LNCaP clone FGC (cell line): ENCODE measurements around the gene HSD17B7.
A peak's percentile ranks its signal among the peaks of the same experiment; 100 is the strongest.
"Not testable (repeated sequence)": the region's sequence is repeated elsewhere in the genome, so short reads cannot be mapped to it uniquely, and the experiment has no call there.

Experiments
- DNase-seq: peaks from one replicate; pipeline ENCODE4 v3.0.0-alpha.2; 2011; ENCODE audit warnings: low read depth
- H3K4me3 ChIP-seq: 2 replicates; pipeline ENCODE4 v1.5.1; 2011; ENCODE audit warnings: mild to moderate bottlenecking, low read depth, low read length, control low read depth
- CTCF ChIP-seq: IDR thresholded peaks from 2 replicates; pipeline ENCODE4 v1.5.1; 2012; ENCODE audit warnings: mild to moderate bottlenecking; ENCODE audit not compliant: control insufficient read depth, insufficient read depth; ENCODE audit errors: extremely low read depth

HSD17B7 gene

GRCh38 chr1:162757476-162757875 lies 33.0 kb upstream of the HSD17B7 start:
- no peak for DNase-seq
- TF ChIP-seq CTCF: no peak
- H3K4me3 ChIP-seq: no peak overlapping the region

- no peak for DNase-seq
- TF ChIP-seq CTCF: no peak
- H3K4me3 ChIP-seq: no peak overlapping the region
Observed at GRCh38 chr1:162765788-162766187, 24.7 kb upstream of the HSD17B7 start.

GRCh38 chr1:162772571-162773154 lies 17.8 kb upstream of the HSD17B7 start:
- DNase-seq: no peak
- no peak overlapping the region for H3K4me3 ChIP-seq
- no peak for TF ChIP-seq CTCF

GRCh38 chr1:162774007-162774406 lies 16.5 kb upstream of the HSD17B7 start:
- TF ChIP-seq CTCF: no peak
- no peak overlapping the region for H3K4me3 ChIP-seq
- no peak for DNase-seq

- TF ChIP-seq CTCF: no peak
- no peak overlapping the region for H3K4me3 ChIP-seq
- DNase-seq: no peak
Observed at GRCh38 chr1:162779043-162779442, 11.5 kb upstream of the HSD17B7 start.

- no peak for DNase-seq
- H3K4me3 ChIP-seq: no peak overlapping the region
- no peak for TF ChIP-seq CTCF
Observed at GRCh38 chr1:162782671-162783070, 7.8 kb upstream of the HSD17B7 start.

GRCh38 chr1:162784926-162785325 lies 5.6 kb upstream of the HSD17B7 start:
- not testable (repeated sequence) for DNase-seq, H3K4me3 ChIP-seq

GRCh38 chr1:162788783-162789182 lies 1.7 kb upstream of the HSD17B7 start:
- H3K4me3 ChIP-seq, DNase-seq: not testable (repeated sequence)

- H3K4me3 ChIP-seq: peak overlapping the region; percentile 56
- DNase-seq: peak; percentile 4
Observed at GRCh38 chr1:162790985-162791357, 469 bp downstream of the HSD17B7 start.

GRCh38 chr1:162794284-162794683 lies 3.8 kb downstream of the HSD17B7 start:
- DNase-seq, H3K4me3 ChIP-seq: not testable (repeated sequence)

- peak; percentile 1 for DNase-seq
- not testable (repeated sequence) for H3K4me3 ChIP-seq
Observed at GRCh38 chr1:162796617-162797279, 6.2 kb downstream of the HSD17B7 start.
